AG20443 (cell line): ENCODE results near the gene TOMM20.

Experiments used
- DNase-seq: peaks from one replicate; pipeline ENCODE4 v3.0.0; 2012; ENCODE audit warnings: low spot score, mixed read lengths

The TOMM20 gene

GRCh38 chr1:235134171-235134570, 5.5 kb upstream of the TOMM20 start:
- no peak for DNase-seq

DNA sequence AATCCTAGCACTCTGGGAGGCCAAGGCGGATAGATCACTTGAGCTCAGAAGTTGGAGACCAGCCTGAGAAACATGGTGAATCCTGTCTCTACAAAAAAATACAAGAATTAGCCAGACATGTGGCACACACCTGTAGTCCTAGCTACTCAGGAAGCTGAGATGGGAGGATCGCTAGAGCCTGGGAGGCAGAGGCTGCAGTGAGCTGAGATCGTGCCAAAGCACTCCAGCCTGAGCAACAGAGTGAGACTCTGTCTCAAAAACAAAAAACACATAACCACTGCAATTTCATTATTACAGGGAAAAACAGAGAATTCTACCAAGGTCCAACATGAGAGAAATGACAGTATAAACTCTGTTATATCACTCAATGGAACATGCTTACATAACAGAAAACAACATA, 4.4 kb upstream of the TOMM20 start:
- DNase-seq: no peak

DNA sequence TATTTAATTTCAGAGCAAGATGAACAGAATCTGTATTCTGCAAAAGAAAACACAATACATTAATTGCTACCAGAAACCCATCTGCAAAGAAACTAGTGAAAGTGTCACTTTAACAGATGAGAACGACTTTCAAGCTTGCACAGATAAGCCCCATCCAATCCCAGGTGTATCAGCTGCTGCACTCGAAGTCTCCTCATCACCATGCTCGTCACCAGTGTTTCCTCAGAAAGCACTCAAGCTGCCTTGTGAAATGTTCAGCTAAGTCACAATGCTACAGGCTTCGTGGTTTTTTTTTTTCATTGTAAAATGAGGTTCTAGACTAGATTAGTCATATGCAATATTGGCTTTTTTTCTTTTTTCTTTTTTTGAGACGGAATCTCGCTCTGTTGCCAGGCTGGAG, 3.3 kb upstream of the TOMM20 start:
- no peak for DNase-seq

- DNase-seq: no peak
Measured at GRCh38 chr1:235130766-235131270, 2.2 kb upstream of the TOMM20 start.

DNA sequence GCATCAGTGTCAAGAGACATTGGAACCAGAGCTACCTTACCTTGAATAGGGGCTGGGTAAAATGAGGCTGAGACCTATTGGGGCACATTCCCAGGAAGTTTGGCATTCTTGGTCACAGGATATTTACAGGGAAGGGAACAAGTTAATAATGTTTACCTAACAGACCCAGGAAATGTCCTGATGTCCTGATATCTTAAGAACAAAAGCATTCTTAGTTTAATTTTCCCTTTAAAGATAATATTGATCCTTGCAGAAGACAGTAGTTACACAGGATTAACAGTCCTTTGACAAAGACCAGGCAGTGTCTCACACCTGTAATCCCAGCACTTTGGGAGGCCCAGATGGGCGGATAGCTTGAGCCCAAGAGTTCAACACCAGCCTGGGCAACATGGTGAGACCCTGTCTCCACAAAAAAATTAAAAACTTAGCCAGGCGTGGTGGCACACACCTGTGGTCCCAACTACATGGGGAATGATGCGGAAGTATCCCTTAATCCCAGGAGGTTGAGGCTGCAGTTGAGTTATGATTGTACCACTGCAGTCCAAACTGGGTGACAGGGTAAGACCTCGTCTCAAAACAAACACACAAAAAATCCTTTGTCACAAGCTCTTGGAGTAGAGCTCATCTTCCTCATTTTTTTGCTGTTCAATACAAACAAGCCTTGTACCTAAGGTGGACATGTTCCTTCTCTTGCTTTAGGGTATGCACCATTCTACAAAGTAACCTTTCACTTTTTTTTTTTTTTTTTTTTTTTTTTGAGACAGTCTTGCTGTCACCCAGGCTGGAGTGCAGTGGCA, 1.3 kb upstream of the TOMM20 start:
- no peak for DNase-seq

DNA sequence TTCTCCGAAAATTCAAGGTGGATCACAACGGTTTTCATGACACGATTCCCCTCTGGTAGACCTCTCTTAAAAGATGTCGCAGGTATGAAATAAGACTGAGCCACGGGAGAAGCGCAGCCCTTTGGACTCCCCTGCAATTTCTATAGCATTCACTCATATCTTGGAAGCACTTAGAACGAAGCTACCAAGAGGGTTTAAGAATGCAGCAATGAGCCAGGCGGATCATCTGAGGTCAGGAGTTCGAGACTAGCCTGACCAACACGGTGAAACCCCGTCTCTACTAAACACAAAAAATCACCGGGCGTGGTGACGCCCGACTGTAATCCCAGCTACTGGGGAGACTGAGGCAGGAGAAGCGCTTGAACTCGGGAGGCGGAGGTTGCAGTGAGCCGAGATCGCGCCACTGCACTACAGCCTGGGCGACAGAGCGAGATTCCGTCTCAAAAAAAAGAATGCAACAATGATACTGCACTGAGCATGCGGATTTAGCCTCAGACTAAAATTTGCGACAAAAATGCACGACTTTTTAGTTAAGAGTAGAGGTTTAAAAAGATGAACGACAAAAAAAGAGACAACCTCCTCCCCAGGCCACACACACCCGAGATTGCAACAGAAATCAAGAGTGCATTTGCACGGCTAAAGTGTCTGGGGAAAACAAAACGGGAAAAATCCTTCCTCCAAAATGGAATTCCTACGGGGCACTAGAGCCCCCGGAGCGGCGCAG, 743 bp downstream of the TOMM20 start:
- no peak for DNase-seq

- no peak for DNase-seq
Measured at GRCh38 chr1:235127203-235127602, 1.4 kb downstream of the TOMM20 start.

DNA sequence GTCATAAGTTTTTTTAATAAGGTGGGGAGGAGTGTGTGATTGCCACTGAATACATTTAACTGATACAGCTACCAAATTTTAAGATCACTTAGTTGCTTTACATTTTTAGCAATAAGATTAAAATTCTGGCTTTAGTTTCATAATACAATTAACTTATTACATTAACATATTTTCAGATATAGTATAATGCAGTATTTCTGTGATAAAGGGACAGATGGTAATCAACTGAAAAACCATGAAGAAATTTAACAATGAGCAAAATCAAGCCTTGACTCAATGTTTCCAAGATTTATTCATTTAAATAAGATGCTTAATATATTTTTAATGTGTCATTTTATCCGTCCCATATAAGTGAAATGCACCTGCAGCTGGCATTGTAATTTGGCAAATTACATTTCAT, 4.0 kb downstream of the TOMM20 start:
- no peak for DNase-seq

DNA sequence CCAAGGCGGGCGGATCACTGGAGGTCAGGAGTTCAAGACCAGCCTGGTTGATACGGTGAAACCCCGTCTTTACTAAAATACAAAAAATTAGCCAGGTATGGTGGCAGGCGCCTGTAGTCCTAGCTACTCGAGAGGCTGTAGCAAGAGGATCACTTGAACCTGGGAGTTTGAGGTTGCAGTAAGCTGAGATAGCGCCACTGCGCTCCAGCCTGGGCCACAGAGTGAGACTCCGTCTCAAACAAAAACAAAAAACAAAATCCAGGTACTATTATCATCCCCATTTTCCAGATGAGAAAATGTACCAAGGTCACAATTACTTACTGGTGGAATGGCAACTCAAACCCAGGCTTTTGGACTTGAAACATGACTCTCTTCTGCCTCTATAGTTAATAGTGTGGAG, 4.5 kb downstream of the TOMM20 start:
- no peak for DNase-seq

- DNase-seq: no peak
Measured at GRCh38 chr1:235122348-235122747, 6.3 kb downstream of the TOMM20 start.

- no peak for DNase-seq
Measured at GRCh38 chr1:235113183-235113917, 15.3 kb downstream of the TOMM20 start.

DNA sequence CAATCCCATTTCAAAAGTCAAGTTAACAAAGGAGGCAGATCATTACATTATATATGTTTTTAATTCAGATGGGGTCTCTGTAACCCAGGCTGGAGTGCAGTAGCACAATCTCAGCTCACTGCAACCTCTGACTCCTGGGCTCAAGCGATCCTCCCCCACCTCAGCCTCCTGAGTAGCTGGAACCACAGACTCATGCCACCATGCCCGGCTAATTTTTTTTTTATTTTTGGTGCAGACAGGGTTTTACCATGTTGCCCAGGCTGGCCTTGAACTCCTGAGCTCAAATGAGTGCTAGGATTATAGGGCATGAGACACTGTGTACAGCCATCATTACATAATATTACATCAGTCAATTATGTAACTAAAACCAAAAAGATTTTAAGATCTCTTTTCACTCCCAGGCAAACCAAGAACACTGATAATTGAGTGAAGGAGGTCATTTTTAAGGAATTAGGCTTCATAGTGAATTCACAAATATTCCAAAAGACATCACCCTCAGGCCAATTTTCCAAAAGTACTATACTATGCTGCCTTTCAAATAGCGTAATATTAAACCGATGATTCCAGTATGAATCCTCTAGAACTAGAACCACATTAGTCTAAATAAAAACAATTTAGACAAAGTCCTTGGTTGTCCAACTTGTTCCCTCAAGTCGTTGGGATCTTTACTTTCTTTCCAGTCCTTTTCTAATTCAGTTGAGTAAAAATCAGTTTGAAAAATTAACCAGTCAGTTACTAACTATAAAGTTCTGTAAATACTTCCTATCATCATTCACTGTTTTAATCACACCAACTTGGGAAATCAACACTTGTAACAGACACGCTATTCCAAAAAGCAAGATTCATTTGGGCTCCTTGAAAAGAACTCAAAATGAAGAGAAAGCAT, 16.1 kb downstream of the TOMM20 start:
- DNase-seq: no peak

DNA sequence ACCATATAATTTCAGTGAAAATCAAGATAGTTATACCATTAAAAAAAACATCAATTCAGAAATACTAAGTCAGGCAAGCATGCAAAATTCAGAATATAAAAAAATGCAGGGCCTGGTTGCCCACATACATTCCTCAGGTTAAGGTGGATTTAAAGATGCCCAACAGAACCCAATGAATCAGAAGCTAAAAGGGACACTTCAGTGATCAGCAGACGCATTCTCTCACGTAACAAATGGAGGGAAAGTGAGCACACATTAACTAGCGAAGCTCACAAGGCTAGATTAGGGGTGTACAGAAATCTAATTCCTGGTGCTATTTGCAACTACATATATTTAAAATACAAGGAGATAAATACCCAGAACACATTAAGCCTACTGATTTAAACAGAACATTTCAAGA, 17.5 kb downstream of the TOMM20 start:
- DNase-seq: no peak

DNA sequence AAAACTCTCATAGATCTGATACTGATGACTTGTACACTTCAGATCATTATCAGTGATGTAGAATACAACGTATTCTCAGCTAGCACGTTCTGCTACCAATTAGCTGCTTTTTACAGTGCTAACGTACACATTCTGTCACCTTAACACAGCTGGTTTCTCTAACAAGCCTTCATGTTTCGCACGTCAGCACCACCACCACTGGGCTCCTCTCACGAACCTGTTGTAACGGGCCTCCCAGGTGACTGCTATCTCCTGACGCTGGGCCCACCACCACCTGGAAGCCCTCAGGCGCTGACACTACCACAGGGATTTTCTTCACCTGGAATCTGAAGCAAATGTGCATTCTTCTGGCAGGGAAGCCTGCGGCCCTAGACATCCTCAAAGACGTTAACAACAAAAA, 19.8 kb downstream of the TOMM20 start:
- no peak for DNase-seq

DNA sequence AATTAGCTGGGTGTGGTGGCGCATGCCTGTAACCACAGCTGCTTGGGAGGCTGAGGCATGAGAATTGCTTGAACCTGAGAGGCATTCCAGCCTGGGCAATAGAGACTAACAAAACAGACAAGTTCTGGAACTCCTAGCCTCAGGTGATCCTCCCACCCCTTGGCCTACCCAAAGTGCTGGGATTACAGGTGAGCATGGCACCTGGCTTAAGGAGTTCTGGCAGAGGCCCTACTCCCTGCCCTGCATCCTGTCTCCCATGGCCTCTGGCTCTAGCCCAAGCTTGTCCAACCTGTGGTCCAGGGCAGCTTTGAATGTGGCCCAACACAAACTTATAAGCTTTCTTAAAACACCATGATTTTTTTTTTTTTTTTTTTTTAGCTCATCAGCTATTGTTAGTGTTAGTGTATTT, 20.4 kb downstream of the TOMM20 start:
- DNase-seq: no peak

DNA sequence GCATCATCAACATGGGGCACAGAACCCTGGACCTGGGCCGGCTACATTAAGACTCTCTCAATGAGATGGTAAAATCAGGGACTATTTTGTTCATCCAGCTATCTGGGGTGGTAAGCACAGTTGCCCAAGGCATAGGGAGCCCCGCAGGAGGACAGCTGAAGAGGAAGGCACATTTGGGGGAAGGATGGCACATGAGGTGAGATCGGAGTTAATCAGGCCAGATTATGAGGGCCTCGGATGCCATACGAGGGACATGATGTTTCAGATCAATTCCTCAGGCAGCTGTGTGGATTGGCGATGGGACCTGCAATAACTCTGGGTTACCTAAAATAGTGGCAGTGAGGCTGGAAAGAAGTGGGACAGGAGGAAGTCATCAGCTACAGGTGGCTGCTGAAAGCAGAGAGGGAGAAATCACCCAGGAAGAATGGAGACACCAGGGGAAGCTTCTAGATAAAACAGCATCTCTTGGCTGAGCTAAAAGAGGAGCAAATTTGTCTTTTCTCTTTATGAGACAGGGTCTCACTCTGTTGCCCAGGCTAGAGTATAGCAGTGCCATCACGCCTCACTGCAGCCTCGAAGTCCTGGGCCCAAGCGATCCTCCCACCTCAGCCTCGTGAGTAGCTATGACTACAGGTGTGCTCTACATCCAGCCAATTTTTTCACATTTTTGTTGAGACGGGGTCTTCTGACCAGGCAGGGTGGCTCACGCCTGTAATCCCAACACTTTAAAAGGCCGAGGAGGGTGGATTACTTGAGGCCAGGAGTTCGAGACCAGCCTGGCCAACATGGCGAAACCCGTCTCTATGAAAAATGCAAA, 21.1 kb downstream of the TOMM20 start:
- DNase-seq: no peak

- DNase-seq: no peak
Measured at GRCh38 chr1:235106457-235106856, 22.2 kb downstream of the TOMM20 start.

DNA sequence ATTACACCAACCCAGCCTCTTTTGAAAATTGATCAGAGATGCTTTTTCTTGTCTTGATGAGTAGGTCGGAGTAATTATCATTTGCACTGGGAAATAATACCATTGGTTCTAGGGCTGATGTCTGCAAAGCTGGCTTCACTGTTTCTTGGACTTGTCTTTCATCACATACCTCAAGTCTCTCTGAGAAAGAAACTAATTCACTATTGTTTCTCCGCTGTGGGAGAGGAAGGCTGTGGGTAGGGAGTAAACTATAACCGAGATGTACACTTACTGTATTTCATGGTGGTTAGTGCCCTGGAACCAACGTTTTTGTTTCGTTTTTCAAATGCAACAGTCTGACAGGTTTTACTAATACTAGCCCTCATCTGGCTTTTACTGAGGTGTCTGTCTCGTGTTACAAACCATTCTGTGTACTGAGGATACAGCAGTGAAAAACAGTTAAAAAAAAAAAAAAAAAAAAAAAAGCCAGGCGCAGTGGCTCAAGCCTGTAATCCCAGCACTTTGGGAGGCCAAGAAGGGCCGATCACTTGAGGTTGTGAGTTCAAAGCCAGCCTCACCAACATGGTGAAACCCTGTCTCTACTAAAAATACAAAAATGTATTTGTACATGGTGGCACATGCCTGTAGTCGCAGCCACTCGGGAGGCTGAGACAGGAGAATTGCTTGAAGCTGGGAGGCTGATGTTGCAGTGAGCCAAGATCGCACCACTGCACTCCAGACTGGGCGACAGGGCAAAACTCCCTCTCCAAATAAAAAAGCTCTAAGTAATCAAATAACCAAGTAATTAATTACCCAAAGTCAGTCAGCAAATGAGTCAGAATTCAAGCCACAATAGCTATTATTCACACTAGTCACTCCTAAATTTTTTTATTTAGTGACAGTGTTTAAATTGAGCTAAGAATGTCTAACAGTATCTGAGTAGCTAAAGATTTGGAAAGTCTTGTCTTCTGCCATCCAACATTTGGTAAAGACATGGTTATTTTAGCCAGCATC, 23.3 kb downstream of the TOMM20 start:
- DNase-seq: no peak

DNA sequence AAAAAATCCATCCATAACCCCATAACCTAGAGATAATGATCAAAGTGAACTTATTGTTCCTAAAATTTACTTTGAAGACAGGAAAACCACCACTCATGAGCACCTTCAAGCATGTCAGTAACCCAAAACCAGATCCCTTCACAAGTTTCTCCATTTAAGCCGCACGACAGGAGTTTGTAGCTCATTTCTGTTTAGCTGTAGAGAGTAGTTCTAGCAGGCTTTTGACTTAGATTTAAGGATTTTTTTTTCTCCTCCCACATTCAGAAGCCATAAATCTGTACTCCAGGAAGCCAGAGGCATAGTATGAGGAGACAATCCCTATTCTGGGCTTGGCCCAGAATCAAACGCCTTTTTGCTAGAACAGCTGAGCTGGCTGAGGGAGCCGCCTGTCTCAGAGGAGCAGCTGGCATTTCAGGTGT, 25.6 kb downstream of the TOMM20 start:
- no peak for DNase-seq

DNA sequence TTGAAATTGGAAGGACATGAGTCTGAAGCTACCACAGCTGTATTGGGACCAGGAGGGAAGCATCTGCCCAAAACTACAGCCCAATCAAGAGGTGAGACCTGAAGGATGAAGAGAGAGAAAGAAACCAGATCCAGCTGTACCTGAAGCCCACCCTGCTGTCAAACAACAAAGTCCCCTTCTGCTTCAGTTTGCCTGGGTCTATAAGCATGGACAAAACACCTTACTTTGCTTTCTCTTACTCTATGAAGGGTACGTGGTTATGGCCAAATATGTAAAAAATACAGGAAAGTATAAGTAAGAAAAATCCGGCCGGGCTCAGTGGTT, 26.4 kb downstream of the TOMM20 start:
- DNase-seq: no peak
